ENCODE measurements around the gene FRG2. TPM values are rescaled to one million over a fixed set of nuclear protein-coding genes. Genes with fewer than 3 reads are reported as not detected.
"Not testable (repeated sequence)": the region's sequence is repeated elsewhere in the genome, so short reads cannot be mapped to it uniquely, and the experiment has no call there.

Gene FRG2
- total and polyA plus RNA-seq, 2 experiments from 2014 or later = not detected

- Histone ChIP-seq H3K27ac (no peak overlapping the region), H3K4me3 (no peak overlapping the region), H3K4me1 (ENCODE audit: low read depth) (no peaks in the 10 kb centered on the region), H3K27me3 (peaks cover 73% of the 10 kb centered on the region), H3K9me3 (ENCODE audit: low read depth) (no peaks in the 10 kb centered on the region), H3K36me3 (no peaks in the 10 kb centered on the region)
- TF ChIP-seq, protein P1, sequence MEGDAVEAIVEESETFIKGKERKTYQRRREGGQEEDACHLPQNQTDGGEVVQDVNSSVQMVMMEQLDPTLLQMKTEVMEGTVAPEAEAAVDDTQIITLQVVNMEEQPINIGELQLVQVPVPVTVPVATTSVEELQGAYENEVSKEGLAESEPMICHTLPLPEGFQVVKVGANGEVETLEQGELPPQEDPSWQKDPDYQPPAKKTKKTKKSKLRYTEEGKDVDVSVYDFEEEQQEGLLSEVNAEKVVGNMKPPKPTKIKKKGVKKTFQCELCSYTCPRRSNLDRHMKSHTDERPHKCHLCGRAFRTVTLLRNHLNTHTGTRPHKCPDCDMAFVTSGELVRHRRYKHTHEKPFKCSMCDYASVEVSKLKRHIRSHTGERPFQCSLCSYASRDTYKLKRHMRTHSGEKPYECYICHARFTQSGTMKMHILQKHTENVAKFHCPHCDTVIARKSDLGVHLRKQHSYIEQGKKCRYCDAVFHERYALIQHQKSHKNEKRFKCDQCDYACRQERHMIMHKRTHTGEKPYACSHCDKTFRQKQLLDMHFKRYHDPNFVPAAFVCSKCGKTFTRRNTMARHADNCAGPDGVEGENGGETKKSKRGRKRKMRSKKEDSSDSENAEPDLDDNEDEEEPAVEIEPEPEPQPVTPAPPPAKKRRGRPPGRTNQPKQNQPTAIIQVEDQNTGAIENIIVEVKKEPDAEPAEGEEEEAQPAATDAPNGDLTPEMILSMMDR (IDR thresholded peaks at IDR 0.05; ENCODE audit: low read depth, low read length) = no peak
- peak; percentile 39 to 54 for DNase-seq (ENCODE audit: low read depth in 1 of 2, low spot score in 1 of 2)
These were observed 6.0 kb downstream of the FRG2 start for GRCh38 chr4:190020790-190021717.

DNA sequence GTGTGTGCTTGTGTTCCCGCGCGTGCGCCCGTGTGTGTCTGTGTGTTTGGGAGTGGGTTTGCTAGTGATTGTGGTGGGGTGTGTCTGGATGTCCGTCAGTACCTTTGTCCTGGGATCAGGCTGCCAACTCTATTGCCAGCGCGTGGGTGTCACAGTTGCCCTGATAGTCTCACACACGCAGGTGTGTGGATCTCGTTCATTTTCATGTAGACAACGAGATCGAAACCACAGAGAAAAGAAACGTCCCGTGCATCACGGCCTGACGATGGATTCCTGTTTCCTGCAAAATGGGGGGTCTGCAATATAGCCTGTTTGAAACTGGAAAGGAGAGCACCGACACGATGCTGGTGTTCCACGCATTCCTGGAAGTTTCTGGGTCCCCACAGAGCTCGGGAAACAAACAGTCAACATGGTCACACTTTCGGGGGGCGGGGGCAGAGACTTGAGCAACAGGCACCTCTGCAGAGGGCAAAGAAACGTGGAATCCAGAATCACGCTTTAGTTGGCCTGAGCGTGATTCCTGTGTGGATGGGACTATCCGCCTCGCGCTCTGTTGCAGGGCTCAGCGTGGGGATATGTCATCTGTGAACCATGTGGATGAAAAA is 7.1 kb downstream of the FRG2 start:
- not testable (repeated sequence) for H3K4me3 ChIP-seq

GRCh38 chr4:190019023-190019858 is 7.8 kb downstream of the FRG2 start:
- Histone ChIP-seq H3K4me1 (ENCODE audit: low read depth) (no peaks in the 10 kb centered on the region), H3K36me3 (no peaks in the 10 kb centered on the region), H3K4me3 (no peak overlapping the region), H3K27ac (no peak overlapping the region), H3K27me3 (peaks cover 91% of the 10 kb centered on the region), H3K9me3 (ENCODE audit: low read depth) (no peaks in the 10 kb centered on the region)
- TF ChIP-seq, protein P1 (IDR thresholded peaks at IDR 0.05; ENCODE audit: low read depth, low read length) = no peak
- no peak for DNase-seq (ENCODE audit: low read depth in 1 of 2, low spot score in 1 of 2)

More for the DNA sequence above, 7.1 kb downstream of the FRG2 start:
- DNase-seq (ENCODE audit: low read depth in 1 of 2, low spot score in 1 of 2); H3K4me1 ChIP-seq (ENCODE audit: low read depth); H3K9me3 ChIP-seq (ENCODE audit: low read depth); H3K36me3 ChIP-seq; H3K27ac ChIP-seq: not testable (repeated sequence)
- peaks cover 84% of the 10 kb centered on the region for H3K27me3 ChIP-seq

DNA sequence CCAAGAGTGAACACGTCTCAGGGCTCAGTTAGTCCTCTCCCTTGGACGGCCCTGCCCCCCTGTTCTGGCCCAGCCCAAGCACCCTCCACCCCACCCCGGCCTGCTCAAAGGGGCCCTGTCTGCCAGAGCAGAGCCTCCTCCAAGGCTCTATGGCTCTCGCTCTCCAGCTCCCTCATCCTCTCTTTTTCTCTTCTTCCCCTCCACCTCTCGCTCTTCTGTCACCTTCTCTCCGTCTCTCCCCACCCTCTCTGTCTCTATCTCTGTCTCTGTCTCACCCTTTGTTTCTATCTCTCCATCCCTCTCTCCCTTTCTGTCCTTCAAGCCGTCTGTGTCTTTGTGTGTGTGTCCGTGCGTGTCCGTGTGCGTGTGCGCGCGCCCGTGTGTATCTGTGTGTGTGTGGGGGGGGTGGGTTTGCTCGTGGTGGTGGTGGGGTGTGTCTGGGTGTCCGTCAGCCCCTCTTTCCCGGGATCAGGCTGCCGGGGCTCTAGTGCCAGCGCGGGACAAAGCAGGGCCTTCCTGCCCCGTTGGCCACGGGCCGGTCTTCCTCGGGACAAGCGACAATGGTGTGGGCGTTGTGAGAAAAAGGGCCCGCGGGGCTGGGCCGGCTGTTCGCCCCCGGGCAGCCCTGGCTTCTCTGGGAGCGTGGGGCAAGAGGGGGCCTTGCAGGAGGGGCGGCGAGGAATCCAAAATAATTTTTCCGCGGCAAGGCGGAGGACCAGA is 8.7 kb downstream of the FRG2 start:
- H3K4me3 ChIP-seq = no peak overlapping the region
- no peaks in the 10 kb centered on the region for H3K4me1 ChIP-seq (ENCODE audit: low read depth)
- no peak overlapping the region for H3K27ac ChIP-seq
- no peak for DNase-seq (ENCODE audit: low read depth in 1 of 2, low spot score in 1 of 2)
- peaks cover 95% of the 10 kb centered on the region for H3K27me3 ChIP-seq
- no peaks in the 10 kb centered on the region for H3K9me3 ChIP-seq (ENCODE audit: low read depth)
- H3K36me3 ChIP-seq = no peaks in the 10 kb centered on the region
- TF ChIP-seq, protein P1 (IDR thresholded peaks at IDR 0.05; ENCODE audit: low read depth, low read length) = no peak

DNA sequence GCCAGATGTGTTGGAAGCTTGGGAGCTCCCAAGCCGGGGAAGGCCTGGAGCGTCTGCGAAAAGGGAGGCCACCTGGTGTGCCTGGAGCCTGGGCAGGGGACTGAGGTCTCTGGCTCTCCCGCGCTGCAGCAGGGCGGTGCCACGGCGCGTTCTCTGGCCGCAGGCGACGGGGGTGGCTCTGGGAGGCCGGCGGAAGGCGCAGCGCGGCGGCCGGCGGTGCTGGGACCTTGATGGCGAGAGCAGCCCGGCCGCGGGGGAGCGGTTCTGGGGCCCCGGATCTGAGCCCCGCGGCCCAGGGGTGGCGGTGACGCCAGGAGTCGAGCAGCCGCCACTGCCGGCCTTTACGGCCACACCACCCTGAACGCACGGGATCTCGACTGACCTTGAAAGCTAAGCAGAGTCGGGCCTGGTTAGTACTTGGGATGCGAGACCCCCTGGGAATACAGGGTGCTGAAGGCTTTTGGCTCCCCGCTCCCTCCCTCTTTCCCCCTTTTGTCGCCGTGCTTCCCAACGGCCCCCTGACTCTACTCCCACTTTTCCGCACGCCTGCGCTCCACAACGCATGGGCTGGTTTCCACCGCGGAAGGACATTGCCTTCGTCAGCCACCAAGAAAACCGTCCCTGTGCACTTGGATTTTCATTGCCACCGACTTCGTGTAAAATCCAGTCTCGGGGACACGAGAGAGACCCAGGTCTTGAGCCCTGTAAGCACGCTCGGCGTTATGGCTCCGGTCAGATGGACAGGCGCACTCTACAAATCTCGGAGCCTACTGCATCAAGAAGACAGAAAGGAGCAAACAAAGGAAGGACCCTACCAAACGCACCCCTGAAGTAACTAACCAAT is 9.5 kb downstream of the FRG2 start:
- DNase-seq (ENCODE audit: low read depth in 1 of 2, low spot score in 1 of 2) = no peak
- H3K4me1 ChIP-seq (ENCODE audit: low read depth) = no peaks in the 10 kb centered on the region
- no peak overlapping the region for H3K27ac ChIP-seq
- no peak overlapping the region for H3K4me3 ChIP-seq
- H3K9me3 ChIP-seq (ENCODE audit: low read depth) = no peaks in the 10 kb centered on the region
- TF ChIP-seq, protein P1 (IDR thresholded peaks at IDR 0.05; ENCODE audit: low read depth, low read length) = no peak
- peaks cover 97% of the 10 kb centered on the region for H3K27me3 ChIP-seq
- no peaks in the 10 kb centered on the region for H3K36me3 ChIP-seq
